ENCODE measurements around the gene NSG1.

The NSG1 gene

DNA sequence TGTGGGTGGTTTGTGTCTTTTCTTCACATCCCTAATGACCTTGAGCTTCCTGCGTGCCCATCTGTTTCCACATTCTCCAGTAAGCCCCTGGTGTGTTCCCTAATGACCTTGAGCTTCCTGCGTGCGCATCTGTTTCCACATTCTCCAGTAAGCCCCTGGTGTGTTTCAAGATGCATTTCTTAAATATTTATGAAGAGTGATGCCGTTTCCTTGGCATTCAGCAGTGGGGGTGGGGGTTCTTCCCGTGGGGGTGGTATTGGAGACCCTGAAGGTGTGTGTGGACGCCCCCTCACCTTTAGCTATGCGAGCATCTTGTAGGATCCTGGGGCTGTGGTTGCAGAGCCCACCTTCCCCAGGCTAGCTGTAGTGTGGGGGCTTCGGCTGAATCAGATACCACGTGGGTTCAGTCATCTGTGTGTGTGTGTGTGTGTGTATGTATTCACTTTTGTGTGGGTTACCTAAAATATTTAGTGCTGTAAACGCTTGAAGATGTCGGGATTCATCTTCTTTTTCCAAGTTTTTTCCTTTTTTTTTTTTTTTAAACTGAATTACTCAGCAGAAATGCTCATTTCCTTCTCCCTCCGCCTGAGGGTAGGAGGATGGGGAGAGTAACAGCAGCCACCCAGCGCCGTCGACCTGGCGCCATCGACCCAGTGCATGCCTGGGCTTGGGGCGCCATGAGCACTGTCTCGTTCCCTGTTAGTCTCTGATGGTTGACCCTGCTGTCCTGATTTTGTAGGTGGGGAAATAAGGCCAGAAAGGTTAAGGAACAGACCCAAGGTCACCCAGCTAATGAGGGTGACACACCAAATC, 9.9 kb downstream of the NSG1 start:
- no peak for DNase-seq (ENCODE audit: low read depth)

DNA sequence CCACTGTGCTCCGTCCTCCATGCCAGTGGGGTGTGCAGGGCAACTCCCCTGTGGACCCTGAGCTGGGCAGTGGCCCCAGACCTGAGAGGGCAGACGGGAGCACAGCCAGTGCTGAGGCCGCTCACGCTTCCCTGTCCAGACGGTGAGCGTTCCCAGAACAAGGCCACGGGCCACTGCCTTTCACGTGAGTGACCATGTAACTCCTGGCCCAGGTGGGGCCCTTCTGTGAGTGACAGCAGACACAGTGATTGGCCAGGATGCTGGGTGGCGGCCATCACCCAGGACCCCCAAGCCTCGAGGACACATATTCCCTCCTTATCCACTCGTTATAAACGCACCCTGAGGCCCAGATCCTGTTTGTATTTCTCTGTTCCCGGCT, 10.5 kb downstream of the NSG1 start:
- DNase-seq (ENCODE audit: low read depth), result no peak

DNA sequence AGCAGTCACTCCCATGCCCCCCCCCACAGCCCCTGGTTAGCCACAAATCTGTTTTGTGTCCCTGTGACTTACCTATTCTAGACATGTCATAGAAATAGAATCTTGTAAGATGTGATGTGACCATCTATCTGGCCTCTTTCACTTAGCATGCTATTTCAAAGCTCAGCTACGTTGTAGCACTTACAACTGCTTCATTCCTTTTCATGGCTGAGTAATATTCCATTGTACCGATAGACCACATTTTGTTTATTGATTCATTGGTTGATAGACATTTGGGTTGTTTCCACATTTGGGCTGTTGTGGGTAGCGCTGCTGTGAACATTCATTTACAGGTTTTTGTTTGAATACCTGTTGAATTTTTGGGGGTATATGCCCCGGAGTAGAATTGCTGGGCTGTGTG, 11.5 kb downstream of the NSG1 start:
- no peak for DNase-seq (ENCODE audit: low read depth)

DNA sequence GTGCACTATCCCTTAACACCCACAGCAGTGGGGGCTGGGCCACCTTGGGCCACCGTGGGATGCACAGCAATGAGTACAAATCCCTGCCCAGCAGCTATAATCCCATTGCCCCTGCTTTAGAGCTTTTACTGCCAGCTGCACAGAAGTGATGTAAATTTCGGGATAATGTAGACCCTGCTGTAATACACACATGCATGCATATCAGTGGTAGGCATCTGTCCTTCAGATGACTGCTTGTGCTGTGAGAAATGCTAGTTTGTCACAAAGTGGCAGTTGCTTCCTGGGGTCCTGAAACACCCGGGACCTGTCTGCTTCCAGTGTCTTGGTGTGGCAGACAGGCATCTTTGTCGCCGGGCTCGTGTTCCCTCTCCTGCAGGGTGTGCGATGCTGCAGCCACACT, 14.1 kb downstream of the NSG1 start:
- no peak for DNase-seq (ENCODE audit: low read depth)

DNA sequence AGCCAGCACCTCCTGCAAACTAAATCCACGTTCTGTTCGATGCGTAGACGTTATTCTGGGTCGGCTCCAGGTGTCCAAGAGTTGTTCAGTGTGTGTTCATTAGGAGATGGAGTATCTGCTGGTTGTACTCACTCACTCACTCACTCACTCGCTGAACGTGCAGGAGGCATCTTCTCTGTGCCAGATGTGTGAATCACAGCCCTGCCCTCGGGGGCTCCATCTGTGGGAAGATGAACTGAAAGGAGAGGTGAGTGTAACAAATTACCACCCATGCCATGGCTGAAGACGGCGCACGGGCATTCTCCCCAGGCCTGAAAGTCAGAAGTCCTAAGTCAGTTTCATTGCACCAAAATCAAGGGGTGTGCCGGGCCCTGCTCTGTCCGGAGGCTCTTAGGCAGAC, 16.1 kb downstream of the NSG1 start:
- DNase-seq (ENCODE audit: low read depth), result no peak

DNA sequence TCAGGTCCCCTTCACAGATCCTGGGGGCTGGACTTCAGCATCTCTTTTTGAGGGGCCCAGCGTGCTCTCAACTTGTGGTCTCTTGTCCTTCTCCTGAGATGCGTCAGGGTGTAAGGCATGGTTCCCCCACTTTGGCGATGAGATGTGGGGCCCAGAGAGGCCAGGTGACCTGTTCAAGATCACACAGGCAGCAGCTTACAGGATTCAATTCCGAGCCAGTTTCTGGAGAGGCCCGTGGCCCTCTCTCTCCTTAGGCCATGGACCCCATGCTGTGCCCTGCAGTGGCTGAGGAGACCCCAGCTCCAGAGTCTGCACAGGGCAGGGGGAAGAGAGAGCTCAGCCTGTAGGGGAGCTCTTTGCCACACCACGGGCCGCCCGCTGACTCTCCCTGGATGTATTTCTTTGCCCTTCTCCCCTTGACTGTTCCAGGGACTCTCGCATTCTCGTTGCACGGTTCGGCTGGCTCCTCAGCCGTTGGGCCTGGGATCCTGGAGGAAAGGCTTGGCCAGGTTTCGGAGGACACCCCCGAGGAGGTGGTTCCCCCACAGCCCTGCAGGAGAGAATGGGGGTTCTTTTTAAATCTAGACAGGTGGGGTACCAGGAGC, 18.6 kb downstream of the NSG1 start:
- no peak for DNase-seq (ENCODE audit: low read depth)

DNA sequence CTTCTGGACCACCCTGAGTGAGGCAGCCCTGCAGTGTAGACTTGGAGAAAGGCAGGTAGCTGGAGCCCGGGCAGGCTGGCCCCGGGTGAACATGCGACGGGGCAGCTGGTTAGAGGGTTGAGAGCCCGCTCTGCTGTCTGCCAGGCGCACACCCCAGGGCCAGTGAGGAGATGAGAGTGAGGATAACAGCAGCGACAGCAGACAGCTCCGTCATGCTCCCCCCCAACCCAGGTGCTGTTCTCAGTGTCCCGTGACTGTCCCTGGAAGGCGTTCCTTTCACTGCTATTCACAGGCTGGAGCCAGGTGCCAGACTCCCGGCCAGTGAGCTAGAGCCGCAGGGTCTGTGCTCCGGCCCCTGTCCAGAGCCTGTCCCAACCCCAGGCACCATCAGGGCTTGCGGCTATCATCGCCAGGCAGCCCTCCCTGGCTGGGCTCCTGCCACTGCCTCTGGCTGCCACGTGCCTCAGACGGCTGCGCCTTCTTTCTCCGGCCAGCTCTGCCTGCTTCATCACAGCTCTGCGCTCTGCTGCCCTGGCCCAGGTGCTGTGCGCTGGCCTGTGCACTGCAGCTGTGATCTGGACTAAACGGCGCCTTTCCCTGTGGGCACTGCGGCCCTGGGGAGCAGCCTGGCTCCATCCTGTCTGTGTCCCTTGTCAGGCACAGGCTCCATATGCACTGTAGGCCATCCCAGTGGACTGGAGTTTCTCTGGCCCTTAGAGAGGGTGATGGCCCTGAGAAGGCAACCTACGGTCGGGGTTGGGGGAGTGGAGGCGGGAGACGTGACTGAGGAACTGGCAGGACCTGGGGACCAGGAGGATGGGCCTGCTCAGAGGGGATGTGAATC, 19.8 kb downstream of the NSG1 start:
- no peak for DNase-seq (ENCODE audit: low read depth)

DNA sequence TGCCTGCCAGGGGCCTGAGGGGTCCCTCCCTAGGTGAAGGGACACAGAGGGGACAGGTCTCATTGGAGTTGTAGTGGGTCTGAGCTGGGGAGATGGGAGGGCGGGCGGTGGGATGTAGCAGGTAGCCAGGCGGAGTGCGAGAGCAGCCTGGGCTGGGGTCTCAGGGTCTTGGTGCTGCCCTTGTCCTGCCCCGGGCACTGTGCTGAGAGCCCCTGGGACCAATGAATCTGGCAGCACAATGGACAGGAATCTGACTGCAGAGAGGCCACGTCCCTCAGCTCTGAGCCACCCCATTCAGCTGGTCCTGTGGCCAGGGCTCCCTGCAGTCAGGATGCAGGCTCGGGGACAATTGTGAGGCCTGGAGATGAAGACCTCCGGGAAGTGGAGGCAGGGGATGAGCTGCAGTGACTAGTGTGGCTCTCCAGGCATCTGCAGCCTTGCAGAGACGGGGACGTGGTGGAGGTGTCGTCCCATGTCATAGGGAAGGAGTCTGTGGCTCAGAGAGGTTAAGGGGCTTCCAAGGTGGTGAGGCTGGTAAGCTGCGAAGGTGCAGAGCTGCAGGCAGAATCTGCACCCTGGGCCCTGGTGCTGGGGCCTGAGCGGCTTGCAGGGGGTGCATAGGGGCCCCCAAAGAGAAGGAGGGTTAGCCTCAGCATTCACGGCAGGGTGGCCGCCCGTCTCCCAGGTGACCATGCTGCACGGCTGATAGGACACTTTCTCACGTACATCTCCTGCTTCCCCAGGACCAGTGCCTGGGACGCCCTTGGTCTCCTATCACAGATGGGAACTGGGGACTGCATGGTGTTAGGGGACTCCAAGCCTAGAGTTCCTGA, 20.6 kb downstream of the NSG1 start:
- DNase-seq (ENCODE audit: low read depth), result no peak

DNA sequence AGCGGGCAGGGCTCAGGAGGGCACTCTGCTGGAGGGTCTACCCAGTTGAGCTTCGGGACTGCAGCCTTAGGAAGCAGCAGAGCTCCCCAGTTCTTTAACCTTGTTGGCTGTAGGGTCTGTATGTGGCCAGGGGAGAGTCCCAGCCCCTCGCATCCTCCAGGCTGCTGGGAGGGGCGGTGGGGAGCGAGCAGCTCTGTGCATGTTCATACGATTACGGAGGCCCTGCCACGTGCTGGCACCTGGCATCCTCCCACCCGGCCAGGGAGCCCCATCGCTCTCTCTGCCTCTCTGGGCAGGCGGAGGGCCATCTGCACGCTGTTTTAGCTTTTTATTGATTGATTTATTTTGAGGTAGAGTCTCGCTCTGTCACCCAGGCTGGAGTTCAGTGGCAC, 21.2 kb downstream of the NSG1 start:
- no peak for DNase-seq (ENCODE audit: low read depth)

DNA sequence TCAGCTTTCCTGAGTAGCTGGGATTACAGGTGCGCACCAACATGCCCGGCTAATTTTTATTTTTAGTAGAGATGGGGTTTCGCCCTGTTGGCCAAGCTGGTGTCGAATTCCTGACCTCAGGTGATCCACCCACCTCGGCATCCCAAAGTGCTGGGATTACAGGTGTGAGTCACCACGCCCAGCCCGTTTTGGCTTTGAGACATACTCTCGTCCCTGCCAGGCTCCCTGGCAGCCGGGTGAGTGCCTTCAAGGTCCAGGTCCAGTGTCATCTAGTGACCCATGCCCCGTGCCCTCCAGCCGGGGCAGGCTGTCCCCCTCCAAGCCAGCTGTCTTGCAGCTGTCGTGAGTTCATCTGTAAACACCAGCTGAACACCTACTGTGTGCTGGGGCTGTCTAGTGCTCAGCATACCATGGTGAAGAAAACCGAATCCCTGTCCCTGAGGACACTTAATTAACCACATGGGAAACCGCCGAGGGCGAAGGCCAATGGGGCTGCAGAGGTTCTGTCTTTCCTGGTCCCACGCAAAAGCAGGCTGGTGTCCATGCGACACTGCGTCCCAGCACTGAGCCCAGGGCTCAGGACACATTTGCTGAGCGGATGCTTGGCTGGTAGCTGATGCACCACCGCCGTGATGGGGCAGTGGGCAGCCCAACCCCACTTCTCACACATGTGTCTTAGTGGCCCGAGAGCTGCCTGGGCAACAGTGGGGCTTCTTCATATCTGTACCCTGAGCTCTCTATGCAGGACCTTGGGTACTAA, 21.9 kb downstream of the NSG1 start:
- no peak for DNase-seq (ENCODE audit: low read depth)

DNA sequence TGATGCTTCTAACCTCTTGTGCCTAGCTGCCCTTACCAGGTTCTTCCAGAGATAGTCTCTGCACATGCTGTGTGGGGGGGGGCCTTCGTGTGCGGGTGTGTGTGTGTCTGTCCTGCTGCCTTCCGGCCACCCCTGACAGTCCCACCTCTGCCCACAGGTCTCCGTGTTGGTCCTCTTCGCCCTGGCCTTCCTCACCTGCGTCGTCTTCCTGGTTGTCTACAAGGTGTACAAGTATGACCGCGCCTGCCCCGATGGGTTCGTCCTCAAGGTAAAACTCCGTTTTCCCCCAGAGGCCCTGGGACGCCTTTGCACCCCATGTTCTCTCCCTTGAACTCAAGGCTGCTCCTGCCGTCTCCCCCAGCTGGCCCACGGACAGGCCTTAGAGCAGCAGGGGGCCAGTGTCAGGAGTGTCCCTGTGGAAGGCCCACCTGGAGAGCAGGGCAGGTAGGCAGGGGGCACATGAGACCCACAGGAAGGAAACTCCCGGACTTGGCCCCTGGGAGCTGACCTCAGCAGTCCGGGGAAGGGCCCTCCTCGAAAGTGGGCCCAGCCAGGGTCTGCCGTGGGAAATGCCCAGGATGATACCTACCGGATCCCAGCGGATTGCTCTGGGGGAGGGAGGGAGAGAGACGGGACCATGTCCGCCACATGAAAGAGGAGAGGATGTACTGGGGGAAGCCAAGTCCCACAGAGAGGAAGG, 22.7 kb downstream of the NSG1 start:
- no peak for DNase-seq (ENCODE audit: low read depth)

DNA sequence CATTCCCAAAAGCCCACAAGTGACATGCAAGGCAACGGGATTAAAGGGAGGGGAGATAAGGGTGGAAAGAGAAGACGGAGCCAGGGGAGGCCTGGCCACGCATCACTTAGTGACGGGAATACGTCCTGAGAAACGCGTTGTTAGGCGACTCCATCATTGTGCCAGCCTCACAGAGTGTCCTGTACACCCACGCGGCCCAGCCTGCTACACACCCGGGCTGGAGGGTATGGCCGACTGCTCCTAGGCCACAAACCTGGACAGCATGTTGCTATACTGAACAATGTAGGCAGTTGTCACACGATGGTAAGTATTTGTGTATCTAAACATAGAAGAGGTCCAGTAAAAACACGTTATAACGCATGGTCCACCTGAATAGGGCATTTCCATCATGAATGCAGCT, 23.4 kb downstream of the NSG1 start:
- DNase-seq (ENCODE audit: low read depth), result no peak

DNA sequence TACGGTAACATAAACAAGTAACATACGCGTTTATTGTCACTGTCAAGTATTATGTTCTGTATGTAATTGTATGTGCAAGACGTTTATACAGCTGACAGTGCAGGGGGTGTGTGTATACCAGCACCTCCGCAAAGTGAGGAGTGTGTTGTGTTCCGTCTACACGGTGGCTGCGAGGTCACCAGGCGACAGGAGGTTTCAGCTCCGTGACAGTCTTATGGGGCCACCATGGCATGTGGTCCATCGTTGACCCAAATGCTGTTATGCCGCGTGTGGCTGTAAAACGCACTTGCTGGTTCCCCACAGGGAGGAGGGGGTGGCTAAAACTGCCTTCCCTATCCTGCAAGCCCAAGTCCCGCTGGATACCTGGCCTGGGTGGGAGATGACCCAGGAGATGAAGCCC, 25.0 kb downstream of the NSG1 start:
- no peak for DNase-seq (ENCODE audit: low read depth)

DNA sequence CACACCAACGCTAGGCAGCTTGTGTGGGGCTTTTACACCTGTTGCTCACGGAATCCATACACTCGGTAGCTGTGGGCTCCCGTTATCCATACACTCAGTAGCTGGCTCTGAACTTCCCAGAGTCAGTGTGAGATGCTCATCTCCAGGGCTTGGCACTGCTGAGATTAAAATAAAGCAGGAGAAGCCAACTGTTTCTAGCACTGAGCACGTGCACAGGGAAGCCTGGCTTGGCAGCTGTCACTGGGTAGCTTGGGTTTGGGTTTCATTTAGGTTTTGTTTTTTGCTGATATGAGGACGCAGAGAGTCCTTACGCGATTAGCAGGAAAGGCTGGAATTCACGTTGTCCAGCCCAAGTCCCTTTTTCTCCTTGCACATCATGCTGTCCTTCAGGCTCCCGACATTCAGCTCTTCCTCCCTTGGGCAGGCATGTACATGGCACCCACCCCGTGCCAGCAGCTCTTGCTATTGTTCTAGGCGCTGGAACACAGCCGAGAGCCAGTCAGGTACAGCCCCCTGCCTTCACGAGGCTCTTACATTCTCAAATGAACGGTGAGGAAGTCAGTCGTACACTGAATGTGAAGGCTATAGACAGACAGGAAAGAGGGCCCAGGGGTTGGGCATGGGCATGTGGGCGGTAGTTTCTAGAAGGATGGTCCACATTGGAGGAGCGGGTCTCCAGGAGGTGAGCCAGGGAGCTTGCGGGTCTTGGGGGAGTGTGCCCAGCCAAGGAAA, 25.9 kb downstream of the NSG1 start:
- no peak for DNase-seq (ENCODE audit: low read depth)

DNA sequence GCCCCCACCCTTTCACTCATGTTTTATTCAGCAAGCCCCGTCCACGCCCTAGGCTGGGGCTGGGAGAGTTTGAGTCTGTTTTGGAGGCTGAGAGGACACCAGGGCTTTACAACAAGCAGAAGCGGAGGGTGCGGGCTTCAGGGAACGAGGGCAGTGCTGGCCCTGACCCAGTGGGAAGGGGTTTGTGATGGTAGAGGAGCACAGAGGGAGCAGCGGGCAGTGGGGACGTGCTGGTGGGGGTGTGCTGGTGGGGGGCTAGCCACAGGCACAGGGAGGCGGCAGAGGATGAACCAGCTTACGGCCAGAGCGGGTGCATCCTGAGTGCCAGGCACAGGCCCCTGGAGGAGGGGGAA, 26.4 kb downstream of the NSG1 start:
- no peak for DNase-seq (ENCODE audit: low read depth)

DNA sequence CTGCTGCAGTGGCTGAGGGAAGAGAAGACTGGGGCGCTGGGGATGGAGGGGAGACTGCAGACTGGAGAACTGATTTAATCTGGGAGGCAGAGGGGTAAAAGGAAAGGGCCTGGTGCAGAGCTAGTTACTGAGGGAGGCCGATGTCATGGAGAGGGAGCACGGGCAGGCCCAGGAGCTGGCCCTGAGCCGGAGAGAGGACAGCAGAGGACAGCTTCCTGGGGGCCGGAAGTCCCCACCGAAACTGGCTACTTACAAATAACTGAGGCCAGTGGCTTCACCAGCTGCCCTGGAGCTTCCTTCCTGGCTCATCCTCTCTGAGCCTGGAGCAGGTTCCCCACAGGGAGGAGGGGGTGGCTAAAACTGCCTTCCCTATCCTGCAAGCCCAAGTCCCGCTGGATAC, 26.9 kb downstream of the NSG1 start:
- DNase-seq (ENCODE audit: low read depth), result no peak

DNA sequence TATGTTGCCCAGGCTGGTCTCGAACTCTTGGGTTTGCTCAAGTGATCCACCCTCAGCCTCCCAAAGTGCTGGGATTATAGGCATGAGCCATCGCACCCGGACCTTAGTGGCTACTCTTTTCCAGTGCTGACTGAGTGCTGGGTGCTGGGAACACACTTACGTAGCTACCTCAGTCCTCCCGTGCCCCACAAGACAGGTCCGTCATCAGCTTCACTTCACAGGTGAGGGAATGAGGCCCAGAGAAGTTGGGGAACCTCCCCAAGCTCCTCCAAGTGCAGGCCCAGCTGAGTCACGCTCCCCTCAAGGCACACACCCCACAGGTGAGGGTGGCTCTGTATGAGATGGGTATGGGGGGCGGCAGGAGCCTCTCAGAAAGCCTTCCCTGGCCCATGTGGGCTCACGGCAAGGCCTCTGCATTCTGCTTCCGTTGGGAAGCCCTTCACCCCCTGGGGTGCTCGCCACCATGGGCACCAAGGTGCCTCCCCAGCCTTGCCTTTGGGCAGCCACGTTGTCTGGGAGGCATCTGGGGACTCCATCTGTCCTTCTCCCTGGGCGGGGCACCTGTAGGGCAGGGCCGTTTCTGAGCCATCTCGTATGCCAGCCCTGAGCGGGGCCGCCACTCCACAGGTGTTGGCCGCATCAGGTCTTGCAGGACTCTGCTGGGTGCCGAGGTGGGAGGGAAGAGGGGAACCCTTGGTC, 28.4 kb downstream of the NSG1 start:
- DNase-seq (ENCODE audit: low read depth), result no peak

DNA sequence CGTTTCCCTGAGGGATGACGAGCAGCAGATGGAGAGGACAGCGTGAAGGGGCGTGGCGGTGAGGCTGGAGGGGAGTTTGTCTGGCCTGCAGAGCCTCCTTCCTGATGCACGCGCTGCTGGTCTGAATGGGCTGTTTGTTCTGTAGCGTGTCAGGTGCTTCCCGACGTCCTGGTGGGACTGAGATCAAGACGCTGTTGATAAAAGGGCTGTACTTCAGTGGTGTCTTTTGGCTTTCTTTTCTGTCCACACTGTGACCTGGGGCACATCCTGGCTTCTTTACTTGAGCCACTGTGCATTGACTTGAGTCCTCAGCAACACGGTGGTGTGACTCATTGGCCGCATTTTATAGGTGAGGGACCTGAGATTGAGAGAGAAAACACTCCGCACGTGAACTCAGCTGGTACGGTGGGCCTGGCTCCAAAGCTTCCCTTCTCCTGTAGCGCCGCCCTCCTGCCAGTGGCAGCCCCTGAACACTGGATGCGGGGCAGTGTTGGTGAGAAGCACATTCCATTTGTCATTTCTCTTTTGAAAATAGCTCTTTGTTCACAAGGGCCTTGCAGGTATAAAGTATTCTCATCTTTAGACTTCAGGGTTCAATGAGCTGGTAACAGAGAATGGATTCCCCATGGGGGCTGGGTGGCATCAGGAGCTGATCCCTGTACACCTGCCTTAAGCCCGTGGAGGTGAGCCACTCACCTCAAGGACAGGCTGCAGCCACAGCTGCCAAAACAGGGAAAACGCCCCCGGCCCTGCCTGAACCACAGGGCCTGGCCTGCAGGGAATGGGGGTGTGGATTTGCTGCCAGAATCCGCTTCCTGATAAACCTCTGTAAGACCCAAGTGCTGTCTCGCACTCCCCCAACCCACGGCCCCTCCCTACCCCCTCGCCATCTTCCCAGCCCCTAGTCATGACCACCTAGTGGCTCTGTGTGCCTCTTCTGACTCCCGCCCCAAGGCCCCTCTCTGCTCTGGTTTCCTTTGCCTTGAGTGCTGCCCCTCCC, 29.2 kb downstream of the NSG1 start:
- no peak for DNase-seq (ENCODE audit: low read depth)
